HG03442 (cell line): ENCODE measurements around the gene SULT2B1.
A peak's percentile ranks its signal among the peaks of the same experiment; 100 is the strongest.
"Not testable (repeated sequence)": the region's sequence is repeated elsewhere in the genome, so short reads cannot be mapped to it uniquely, and the experiment has no call there.

Experiments
- ATAC-seq: cut with Tn5 transposase; IDR thresholded peaks from one replicate; pipeline ENCODE4 v1.9.1; 2021; ENCODE audit warnings: mild to moderate bottlenecking, moderate library complexity; ENCODE audit not compliant: unreplicated experiment

The SULT2B1 gene

DNA sequence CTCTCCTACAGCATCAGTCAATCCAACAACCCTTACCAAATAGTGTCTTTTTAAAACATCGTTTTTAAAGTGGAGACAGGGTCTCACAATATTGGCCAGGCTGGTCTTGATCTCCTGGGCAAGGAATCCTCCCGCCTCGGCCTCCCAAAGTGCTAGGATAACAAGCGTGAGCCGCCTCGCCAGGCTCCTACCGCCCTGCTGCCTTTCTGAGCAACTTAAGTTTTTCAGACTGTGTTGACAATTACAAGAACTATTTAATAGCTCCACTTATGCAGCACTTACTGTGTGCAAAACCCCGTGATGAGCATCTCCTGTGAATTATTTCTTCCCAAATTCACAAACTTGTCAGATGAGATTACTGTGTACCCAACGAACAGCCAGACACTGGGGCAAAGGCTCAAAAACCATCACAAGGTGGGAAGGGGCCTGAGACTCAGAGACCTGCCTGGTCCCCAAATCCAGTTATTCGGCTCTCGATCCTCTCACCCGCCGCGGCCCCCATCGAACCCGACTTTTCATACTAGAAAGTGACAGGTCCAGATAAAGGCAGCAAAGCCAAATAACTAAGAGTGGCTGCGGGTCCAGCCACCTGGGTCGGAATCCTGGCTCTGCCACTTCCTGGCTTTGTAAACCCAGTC, 66.4 kb downstream of the SULT2B1 start:
- ATAC-seq = no peak

DNA sequence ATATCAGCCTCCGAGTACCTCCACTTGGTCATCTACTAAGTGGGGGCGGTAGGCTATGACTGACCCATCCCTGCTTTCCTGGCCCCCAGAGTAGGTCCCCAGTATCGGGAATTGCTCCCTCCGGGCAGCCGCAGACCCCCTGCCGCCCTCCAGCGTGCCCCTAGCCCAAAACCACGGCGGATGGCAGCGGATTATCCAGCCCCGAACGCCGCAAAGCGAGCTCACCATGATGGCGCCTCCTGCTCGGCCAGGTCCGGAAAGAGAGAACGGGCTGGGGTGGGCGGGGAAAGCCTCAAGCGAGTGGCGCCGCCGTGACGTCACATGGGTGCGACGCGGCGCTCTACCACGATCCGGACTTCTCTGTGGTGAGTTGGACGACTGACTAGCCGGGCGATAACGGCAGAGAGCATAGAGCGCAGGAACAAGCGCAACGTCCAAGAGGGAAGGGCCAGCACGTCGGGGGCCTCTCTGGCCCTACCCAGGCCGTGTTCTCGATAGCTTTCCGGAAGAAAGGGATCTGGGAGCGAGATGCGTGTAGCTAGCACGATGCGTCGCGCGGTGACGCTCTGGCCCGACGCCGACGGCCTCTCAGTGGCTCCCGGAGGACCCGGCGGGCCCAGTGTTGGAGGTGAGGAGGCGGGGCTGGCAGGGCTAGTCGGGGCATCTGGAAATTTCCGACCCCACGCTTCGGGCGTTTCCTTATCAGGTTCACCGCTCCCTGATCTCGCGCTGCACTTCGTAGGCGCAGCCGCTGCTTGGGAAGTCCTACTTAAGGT, 67.1 kb downstream of the SULT2B1 start, which contains the start of the genes RPL18 and SPHK2:
TSS of gene RPL18 (minus strand) at position 263 of the 776 bp plus-strand sequence. CDS start at position 228, 35 bp downstream.
TSS of gene SPHK2 (plus strand) at position 591 of the 776 bp plus-strand sequence. CDS start 1,009 bp downstream, outside the sequence.
- ATAC-seq = peak; percentile 85

DNA sequence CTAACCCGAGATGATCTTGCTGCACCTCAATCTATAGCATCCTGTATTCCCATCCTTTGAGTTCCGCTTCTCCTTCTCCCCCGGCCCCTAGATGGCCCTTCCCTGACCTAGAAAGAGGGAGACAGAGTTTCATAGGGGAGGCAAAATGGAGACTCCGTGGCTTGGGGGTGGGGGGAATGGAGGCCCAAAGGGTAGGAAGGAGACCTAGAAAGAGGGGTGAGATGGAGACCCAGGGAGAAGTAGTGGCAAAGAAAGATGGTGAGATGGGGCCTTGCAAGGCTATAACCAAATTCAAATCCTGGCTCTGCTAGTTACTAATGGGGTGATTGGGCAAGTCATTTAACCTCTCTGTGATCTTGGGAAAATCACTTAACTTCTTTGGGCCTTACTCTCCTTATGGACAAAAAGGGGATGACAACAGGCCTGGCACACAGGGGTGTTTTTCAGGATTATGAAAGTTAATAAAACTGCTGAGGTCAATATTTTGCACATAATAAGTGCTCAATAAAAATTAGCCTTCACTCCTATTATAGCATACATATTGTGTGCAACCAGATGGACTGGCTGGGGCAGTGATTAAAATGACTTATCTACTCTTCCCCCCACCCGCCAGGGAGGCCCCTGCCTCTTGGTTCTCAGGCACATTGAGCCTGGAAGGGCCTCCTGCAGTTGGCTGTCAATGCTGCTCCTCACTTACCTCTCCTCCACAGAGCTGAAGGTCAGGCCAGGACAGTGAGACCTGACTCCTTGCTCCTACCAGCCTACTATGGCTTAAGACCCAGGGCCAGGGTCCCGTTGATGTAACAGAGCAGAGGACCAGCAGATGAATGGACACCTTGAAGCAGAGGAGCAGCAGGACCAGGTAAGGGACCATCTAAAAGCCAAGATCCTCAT, 68.0 kb downstream of the SULT2B1 start:
- ATAC-seq = no peak

DNA sequence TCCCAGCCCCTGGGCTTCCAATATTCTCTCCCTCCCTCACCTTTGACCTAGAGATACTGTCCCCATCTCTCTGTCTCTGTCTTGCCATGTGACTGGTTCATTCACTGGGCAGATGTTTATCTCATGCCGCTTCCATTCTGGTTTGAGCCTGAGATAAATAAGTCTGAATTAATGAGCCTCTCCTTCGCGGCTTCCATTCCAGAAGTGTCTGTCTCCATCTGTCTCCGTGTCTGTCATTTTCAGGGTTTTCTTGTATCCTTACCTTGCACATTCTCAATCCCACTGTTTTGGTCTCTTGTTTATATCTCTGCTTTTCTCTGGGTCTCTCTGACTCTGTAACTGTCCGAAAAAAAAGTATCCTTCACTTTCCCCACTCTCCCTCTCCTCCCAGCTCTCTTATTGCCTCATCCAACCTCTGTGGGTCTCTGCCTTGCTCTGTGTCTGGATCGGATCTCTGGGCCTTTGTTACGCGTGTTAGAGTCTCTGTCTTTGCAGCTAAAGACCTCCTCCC, 71.6 kb downstream of the SULT2B1 start:
- ATAC-seq = no peak

DNA sequence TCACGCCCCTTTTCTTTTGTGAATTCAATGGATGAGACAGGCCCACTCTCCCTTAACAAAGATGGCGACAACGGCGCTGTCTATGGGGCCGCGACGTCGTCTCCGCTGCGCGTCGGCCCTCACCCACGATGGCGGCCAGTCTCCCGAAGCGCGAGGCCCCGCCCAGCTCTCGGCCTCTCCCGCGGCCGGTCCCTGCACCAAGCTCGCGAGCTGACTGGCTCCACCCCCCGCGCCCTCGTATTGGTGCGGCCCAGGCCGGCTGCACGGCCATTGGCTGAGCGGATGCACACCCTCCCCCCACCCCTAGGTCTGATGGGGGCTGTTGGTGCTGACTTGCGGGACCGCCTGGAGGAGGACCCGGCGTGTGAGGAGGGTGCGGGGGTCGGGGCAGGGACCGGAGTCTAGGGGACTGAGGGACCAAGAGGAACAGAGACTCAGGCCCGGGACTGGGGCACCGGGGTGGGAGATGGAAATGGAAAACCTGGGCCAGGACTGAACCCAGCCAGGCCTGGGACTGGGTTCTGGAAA, 72.2 kb downstream of the SULT2B1 start:
- ATAC-seq = peak; percentile 56

DNA sequence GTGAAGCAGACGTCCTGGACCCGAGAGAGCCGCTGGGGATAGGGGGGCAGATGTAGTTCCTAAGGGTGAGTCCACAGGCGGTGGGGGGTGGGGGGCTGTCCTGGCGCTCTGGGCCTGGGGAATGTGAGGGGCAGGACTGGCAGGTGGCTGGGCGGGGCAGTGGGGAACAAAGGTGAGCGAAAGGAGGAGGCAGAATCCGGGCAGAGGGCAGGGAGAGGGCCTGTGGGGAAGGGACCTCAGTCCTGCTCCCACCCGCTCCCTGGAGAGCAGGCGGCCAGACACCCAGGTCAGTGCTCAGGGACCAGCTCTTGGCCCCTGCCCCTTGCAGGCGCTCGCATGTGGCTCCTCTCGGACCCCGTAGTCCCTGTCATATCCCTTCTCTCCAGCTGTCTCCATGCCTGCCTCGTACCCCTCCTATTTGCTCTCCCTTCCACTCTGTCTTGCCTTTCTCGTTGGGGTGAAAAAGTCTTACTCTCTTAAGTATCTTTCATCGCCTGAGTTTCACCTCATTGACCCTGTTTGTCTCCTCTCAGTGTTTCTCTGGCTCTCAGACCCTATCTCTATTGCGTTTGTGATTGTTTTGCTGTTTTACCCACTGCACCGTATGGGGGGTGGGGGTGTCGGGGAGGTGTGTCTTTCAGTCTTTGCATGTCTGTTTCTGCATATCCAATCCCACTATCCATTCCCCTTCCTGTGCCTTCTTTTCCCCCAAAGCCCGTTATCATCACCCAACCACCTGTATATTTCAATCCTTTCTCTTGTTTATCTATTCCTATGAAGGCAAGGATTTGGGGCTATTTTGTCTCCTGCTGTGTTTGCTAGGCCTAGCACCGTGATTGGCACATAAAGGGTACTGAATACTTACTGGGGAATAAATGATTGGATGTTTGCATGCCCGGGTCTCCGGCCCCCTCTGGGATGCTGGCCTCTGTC, 73.1 kb downstream of the SULT2B1 start:
- no peak for ATAC-seq

DNA sequence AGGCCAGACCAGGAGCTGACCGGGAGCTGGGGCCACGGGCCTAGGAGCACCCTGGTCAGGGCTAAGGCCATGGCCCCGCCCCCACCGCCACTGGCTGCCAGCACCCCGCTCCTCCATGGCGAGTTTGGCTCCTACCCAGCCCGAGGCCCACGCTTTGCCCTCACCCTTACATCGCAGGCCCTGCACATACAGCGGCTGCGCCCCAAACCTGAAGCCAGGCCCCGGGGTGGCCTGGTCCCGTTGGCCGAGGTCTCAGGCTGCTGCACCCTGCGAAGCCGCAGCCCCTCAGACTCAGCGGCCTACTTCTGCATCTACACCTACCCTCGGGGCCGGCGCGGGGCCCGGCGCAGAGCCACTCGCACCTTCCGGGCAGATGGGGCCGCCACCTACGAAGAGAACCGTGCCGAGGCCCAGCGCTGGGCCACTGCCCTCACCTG, 73.9 kb downstream of the SULT2B1 start:
- no peak for ATAC-seq

DNA sequence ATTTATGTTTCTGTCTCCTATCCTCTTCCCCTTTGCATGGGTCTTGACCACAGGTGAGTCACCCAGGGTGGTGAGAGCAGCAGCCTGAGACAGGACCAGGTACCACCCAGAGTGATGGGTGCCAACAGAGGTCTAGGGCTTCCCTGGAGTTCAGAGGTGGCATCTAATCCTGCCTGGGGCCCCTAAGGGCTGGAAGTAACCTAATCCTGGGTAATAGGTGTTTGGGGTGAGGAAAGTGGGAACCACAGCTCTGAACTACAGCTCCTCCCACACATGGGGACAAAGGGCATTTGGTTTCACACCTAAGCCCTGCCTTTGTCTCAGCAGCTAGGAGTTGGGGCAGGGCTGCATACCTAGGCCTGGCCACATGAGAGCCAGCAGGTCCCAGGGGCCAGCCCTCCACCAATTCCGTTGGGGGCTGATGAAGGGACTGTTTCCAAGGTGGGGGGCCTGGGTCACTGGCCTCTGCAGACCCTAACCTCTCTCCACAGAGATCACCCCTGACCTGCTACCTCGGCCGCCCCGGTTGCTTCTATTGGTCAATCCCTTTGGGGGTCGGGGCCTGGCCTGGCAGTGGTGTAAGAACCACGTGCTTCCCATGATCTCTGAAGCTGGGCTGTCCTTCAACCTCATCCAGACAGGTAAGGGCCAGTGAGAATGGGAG, 75.4 kb downstream of the SULT2B1 start:
- ATAC-seq = no peak

DNA sequence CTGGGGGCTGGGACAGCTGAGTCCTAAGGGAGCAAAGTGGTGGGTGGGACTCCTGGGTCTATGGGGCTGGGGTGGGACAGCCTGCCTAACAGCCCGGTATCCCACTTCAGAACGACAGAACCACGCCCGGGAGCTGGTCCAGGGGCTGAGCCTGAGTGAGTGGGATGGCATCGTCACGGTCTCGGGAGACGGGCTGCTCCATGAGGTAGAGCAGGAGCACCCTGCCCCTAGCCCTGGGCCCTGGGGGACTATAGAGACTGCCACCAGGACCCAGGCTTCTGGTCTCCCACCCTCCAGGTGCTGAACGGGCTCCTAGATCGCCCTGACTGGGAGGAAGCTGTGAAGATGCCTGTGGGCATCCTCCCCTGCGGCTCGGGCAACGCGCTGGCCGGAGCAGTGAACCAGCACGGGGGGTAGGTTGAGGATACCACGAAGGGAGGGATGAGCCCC, 75.9 kb downstream of the SULT2B1 start:
- no peak for ATAC-seq

DNA sequence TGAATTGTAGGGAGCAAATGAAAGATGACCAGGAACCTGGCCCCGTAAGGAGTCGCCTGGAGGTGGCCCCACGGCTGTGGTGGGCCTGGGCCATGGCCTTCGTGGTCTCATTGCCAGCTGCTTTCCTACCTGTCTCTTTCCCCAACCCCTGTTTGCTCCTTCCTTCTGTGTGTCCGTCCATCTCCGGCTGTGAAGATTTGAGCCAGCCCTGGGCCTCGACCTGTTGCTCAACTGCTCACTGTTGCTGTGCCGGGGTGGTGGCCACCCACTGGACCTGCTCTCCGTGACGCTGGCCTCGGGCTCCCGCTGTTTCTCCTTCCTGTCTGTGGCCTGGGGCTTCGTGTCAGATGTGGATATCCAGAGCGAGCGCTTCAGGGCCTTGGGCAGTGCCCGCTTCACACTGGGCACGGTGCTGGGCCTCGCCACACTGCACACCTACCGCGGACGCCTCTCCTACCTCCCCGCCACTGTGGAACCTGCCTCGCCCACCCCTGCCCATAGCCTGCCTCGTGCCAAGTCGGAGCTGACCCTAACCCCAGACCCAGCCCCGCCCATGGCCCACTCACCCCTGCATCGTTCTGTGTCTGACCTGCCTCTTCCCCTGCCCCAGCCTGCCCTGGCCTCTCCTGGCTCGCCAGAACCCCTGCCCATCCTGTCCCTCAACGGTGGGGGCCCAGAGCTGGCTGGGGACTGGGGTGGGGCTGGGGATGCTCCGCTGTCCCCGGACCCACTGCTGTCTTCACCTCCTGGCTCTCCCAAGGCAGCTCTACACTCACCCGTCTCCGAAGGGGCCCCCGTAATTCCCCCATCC, 76.7 kb downstream of the SULT2B1 start:
- no peak for ATAC-seq

DNA sequence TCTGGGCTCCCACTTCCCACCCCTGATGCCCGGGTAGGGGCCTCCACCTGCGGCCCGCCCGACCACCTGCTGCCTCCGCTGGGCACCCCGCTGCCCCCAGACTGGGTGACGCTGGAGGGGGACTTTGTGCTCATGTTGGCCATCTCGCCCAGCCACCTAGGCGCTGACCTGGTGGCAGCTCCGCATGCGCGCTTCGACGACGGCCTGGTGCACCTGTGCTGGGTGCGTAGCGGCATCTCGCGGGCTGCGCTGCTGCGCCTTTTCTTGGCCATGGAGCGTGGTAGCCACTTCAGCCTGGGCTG, 77.3 kb downstream of the SULT2B1 start:
- ATAC-seq = no peak

DNA sequence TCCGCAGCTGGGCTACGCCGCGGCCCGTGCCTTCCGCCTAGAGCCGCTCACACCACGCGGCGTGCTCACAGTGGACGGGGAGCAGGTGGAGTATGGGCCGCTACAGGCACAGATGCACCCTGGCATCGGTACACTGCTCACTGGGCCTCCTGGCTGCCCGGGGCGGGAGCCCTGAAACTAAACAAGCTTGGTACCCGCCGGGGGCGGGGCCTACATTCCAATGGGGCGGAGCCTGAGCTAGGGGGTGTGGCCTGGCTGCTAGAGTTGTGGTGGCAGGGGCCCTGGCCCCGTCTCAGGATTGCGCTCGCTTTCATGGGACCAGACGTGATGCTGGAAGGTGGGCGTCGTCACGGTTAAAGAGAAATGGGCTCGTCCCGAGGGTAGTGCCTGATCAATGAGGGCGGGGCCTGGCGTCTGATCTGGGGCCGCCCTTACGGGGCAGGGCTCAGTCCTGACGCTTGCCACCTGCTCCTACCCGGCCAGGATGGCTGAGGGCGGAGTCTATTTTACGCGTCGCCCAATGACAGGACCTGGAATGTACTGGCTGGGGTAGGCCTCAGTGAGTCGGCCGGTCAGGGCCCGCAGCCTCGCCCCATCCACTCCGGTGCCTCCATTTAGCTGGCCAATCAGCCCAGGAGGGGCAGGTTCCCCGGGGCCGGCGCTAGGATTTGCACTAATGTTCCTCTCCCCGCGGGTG, 77.8 kb downstream of the SULT2B1 start:
- no peak for ATAC-seq

DNA sequence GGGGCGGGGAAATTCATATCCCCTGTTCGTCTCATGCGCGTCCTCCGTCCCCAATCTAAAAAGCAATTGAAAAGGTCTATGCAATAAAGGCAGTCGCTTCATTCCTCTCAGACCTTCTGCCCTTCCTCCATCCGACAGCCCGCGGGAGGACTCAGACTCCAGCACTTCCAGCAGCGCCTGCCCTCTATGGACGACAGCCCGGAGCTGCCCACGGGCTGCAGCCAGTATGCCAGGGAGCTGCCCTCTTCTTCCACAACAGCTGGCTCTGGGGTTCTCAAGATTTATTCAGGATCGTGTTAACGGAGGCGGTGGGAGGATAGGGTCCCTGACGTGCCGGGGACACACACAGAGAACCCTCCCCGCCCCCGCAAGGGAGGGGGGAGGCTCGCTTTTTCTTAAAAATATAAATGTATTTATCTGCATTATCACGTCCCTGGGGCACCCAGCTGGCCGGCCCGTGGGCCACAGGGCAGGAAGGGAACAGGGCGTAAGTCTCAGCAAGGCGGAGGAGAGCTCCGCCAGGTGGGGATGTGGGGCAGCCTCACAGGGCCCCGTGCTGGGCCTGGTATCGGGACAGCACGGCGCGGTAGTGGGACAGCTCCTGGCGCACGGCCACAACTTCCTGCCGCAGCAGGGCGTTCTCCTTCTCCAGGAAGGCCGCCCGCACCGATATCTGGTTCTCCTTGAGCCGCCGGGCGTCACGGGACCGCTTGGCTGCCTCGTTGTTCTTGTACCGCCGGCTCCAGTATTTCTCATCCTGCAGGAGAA, 78.5 kb downstream of the SULT2B1 start:
- no peak for ATAC-seq

DNA sequence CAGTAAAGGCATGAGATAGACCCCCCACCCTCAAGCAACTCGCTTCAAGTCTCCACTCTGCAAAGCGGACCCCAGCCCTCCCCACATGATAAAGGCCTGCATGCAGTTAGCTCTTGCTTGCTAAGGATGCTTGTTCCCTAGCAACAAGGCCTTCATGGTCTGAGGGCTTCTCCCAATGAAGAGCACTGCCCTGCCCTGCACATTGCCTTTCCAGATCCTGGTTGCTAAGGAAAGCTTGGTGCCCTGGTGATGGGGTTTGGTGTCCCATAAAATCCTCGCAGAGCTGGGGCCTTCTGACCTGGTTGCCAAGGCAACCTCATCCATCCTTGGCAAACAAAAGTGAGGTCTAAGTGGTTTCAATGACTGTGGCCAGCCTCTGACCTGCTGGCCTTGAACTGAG, 79.3 kb downstream of the SULT2B1 start:
- no peak for ATAC-seq

DNA sequence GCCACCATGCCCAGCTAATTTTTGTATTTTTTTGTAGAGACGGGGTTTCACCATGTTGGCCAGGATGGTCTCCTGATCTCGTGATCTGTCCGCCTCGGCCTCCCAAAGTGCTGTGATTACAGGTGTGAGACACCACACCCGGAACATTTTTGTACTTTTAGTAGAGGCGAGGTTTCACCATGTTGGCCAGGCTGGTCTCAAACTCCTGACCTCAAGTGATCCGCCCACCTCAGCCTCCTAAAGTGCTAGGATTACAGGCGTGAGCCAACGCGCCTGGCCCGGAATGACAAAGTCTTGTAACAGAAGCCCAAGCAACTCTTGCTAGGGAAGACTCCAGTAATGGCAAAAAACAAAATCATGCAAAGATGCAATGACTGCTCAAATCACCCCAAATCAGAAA, 80.3 kb downstream of the SULT2B1 start:
- not testable (repeated sequence) for ATAC-seq

DNA sequence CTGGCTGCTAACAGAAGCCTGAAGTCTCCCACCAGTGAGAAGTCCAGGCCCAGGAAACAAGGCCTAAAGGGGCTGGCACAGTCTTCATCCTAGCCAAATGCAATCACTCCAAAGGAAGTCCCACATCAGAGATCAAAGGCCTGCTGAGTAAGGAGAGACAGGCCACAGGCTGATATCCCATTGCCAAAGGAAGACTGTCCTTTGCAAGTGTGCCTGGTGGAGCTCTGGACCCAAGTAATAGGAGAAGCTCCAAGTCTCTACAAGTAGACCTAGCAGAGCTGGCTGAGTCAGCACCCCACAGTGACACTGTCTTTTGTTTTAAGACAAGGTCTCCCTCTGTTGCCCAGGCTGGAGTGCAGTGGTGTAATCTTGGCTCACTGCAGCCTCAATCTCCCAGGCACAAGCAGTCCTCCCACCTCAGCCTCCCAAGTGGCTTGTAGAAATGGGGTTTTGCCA, 80.7 kb downstream of the SULT2B1 start:
- ATAC-seq = no peak
